Upper lobe of right lung (tissue), 1 donor: ENCODE measurements around the gene ZNF575. TPM values are rescaled to one million over a fixed set of nuclear protein-coding genes. Genes with fewer than 3 reads are reported as not detected.

ENCODE experiments used
- ATAC-seq: fragments of 200-7000 bp; cut with Tn5 transposase; one replicate; pipeline ENCODE4 v1.9.1; 2020; ENCODE audit warnings: mild to moderate bottlenecking, moderate library complexity
- DNase-seq: peaks from one replicate; pipeline ENCODE4 v3.0.0-alpha.2; 2020
- H3K27ac ChIP-seq: fragments of 200-600 bp; one replicate; pipeline ENCODE4 v1.8.0; 2022
- H3K27me3 ChIP-seq: fragments of 200-600 bp; one replicate; pipeline ENCODE4 v1.8.0; 2022; ENCODE audit warnings: mild to moderate bottlenecking
- H3K36me3 ChIP-seq: fragments of 200-600 bp; one replicate; pipeline ENCODE4 v1.8.0; 2022
- H3K4me1 ChIP-seq: fragments of 200-600 bp; one replicate; pipeline ENCODE4 v1.8.0; 2022
- H3K4me3 ChIP-seq: fragments of 200-600 bp; one replicate; pipeline ENCODE4 v1.8.0; 2022; ENCODE audit warnings: mild to moderate bottlenecking
- H3K9me3 ChIP-seq: fragments of 200-600 bp; one replicate; pipeline ENCODE4 v1.8.0; 2022
- intact Hi-C: fragments of 100-400 bp; cut with DNase I; formaldehyde crosslinking; loops from one replicate; pipeline ENCODE4 v1.11.0; 2022
- total RNA-seq: library from RNA; stranded (reverse); fragmentation: NEBNext Ultra II Directional; extraction: Animal tissue kit (Norgen Biotek cat#: 25700); gene quantifications from one replicate; pipeline ENCODE4 v1.2.1, GENCODE V29; 2021
- TF ChIP-seq, protein P1 (sequence below): fragments of 200-600 bp; IDR thresholded peaks from one replicate; pipeline ENCODE4 v1.8.0; 2022; ENCODE audit warnings: antibody characterized with exemption
- donor health status: DM: no; HTN: yes; CAD: no; lungs with severe emphysema.

The ZNF575 gene
- total RNA-seq, 1 donor from 2014 or later: 2.3 TPM

- H3K36me3 ChIP-seq: peaks cover 10% of the 10 kb centered on the region
- peak; percentile 90 for ATAC-seq
- TF ChIP-seq, protein P1, sequence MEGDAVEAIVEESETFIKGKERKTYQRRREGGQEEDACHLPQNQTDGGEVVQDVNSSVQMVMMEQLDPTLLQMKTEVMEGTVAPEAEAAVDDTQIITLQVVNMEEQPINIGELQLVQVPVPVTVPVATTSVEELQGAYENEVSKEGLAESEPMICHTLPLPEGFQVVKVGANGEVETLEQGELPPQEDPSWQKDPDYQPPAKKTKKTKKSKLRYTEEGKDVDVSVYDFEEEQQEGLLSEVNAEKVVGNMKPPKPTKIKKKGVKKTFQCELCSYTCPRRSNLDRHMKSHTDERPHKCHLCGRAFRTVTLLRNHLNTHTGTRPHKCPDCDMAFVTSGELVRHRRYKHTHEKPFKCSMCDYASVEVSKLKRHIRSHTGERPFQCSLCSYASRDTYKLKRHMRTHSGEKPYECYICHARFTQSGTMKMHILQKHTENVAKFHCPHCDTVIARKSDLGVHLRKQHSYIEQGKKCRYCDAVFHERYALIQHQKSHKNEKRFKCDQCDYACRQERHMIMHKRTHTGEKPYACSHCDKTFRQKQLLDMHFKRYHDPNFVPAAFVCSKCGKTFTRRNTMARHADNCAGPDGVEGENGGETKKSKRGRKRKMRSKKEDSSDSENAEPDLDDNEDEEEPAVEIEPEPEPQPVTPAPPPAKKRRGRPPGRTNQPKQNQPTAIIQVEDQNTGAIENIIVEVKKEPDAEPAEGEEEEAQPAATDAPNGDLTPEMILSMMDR: no peak
- peaks cover 10% of the 10 kb centered on the region for H3K4me1 ChIP-seq
- intact Hi-C loops: no loop called here
- H3K9me3 ChIP-seq: no peaks in the 10 kb centered on the region
- H3K4me3 ChIP-seq: peak overlapping the region; percentile 68
- no peaks in the 10 kb centered on the region for H3K27me3 ChIP-seq
- DNase-seq: peak; percentile 98
- H3K27ac ChIP-seq: peak overlapping the region; percentile 80
These were observed 737 bp downstream of the ZNF575 start for GRCh38 chr19:43533546-43534304.

GRCh38 chr19:43534305-43534815 is 1.4 kb downstream of the ZNF575 start:
- H3K9me3 ChIP-seq: no peaks in the 10 kb centered on the region
- intact Hi-C loops: no loop called here
- TF ChIP-seq, protein P1: no peak
- ATAC-seq (no peak), DNase-seq (no peak)
- peak overlapping the region; percentile 1 for H3K27ac ChIP-seq
- peaks cover 17% of the 10 kb centered on the region for H3K36me3 ChIP-seq
- H3K4me3 ChIP-seq: peak overlapping the region; percentile 68
- H3K27me3 ChIP-seq: no peaks in the 10 kb centered on the region
- peaks cover 10% of the 10 kb centered on the region for H3K4me1 ChIP-seq

- Histone ChIP-seq H3K9me3 (no peaks in the 10 kb centered on the region), H3K4me3 (no peak overlapping the region), H3K27me3 (no peaks in the 10 kb centered on the region), H3K36me3 (peaks cover 20% of the 10 kb centered on the region), H3K27ac (no peak overlapping the region), H3K4me1 (peaks cover 10% of the 10 kb centered on the region)
- intact Hi-C loops: no loop called here
- TF ChIP-seq, protein P1: peak; percentile 52
- ATAC-seq: no peak
- peak; percentile 76 for DNase-seq
These were observed 2.1 kb downstream of the ZNF575 start for GRCh38 chr19:43534816-43535761.

DNA sequence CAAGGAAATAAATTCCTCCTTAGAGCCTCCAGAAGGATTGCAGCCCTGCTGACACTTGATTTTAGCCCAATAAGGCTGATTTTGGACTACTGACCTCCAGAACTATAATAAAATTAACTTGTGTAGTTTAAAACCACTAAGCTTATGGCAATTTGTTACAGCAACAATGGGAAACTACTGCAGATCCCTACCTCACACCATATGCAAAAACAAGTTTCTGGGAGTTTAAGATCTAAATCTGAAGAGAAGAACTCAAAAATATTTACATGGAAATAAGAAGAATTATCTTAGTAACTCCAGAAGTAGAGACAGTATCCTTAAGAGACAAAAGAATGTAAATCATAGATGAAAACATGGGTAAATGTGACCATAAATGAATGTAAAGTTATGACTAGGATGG is 5.9 kb downstream of the ZNF575 start:
- H3K27me3 ChIP-seq: no peaks in the 10 kb centered on the region
- TF ChIP-seq, protein P1: no peak
- H3K4me3 ChIP-seq: no peak overlapping the region
- no peaks in the 10 kb centered on the region for H3K4me1 ChIP-seq
- H3K36me3 ChIP-seq: peaks cover 56% of the 10 kb centered on the region
- intact Hi-C loops: no loop called here
- ATAC-seq (no peak), DNase-seq (no peak)
- H3K27ac ChIP-seq: no peak overlapping the region
- H3K9me3 ChIP-seq: no peaks in the 10 kb centered on the region

GRCh38 chr19:43540381-43540780 is 7.4 kb downstream of the ZNF575 start:
- no peak overlapping the region for H3K4me3 ChIP-seq
- no peaks in the 10 kb centered on the region for H3K4me1 ChIP-seq
- ATAC-seq (no peak), DNase-seq (no peak)
- H3K27me3 ChIP-seq: no peaks in the 10 kb centered on the region
- intact Hi-C loops: no loop called here
- H3K9me3 ChIP-seq: no peaks in the 10 kb centered on the region
- H3K27ac ChIP-seq: no peak overlapping the region
- H3K36me3 ChIP-seq: peaks cover 65% of the 10 kb centered on the region
- TF ChIP-seq, protein P1: no peak
